H1 (cell line): ENCODE results near the gene CYP27B1. TPM values are rescaled to one million over a fixed set of nuclear protein-coding genes. Genes with fewer than 3 reads are reported as not detected.

Experiments used
- CHD7 ChIP-seq: fragments of 300-600 bp; sonication (generic); IDR thresholded peaks from 2 replicates; pipeline ENCODE4 v1.7.1; 2012; ENCODE audit warnings: low read length, moderate library complexity, mild to moderate bottlenecking, inconsistent platforms; ENCODE audit not compliant: insufficient replicate concordance
- NRF1 ChIP-seq: IDR thresholded peaks from 2 replicates; pipeline ENCODE4 v1.6.1; 2011; ENCODE audit warnings: mild to moderate bottlenecking, low read depth, low read length, improper control_type of control experiment
- RBBP5 ChIP-seq: IDR thresholded peaks from 2 replicates; pipeline ENCODE4 v1.7.1; 2012; ENCODE audit warnings: low read depth, mild to moderate bottlenecking, inconsistent platforms, low read length, moderate library complexity, borderline replicate concordance
- RXRA ChIP-seq: IDR thresholded peaks from 2 replicates; pipeline ENCODE4 v1.6.1; 2011; ENCODE audit warnings: low read depth, mild to moderate bottlenecking, low read length, moderate library complexity; ENCODE audit not compliant: insufficient read depth
- SAP30 ChIP-seq: fragments of 300-600 bp; sonication (generic); IDR thresholded peaks from 2 replicates; pipeline ENCODE4 v1.7.1; 2012; ENCODE audit warnings: low read length, moderate library complexity, mild to moderate bottlenecking, inconsistent platforms; ENCODE audit not compliant: insufficient read depth, insufficient replicate concordance
- polyA plus RNA-seq, 7 experiments: library from polyadenylated mRNA; depleted of rRNA in 3 of 7; stranded (reverse) in 5 of 7; unstranded in 2 of 7; fragments of >200 nt in 5 of 7; fragments of 200-250 nt in 2 of 7; gene quantifications; 1 replicate in 5 of 7; 2 replicates in 1 of 7; 4 replicates in 1 of 7; pipeline versions ENCODE4 v1.2.1 to v1.2.3, GENCODE V29; 2011 to 2013; ENCODE audit warnings: missing spikeins in 2 of 7, mixed read lengths in 2 of 7
- total RNA-seq: library from RNA; stranded (reverse); fragmentation: NEBNext Ultra II Directional; extraction: Animal tissue kit (Norgen Biotek cat#: 25700); gene quantifications from 2 replicates; pipeline ENCODE4 v1.2.1, GENCODE V29; 2021

The CYP27B1 gene
- total and polyA plus RNA-seq, 2 of the 8 experiments (the other 6 are each of a cell fraction or from before 2014, with no cell fraction given), result 2.9 to 3.3 TPM

GRCh38 chr12:57713209-57713608 lies 53.7 kb downstream of the CYP27B1 start (continued):
- no peak for TF ChIP-seq CHD7
- no peak for TF ChIP-seq RBBP5
- TF ChIP-seq NRF1, result no peak
- TF ChIP-seq SAP30, result no peak
- no peak for TF ChIP-seq RXRA
